B cell (primary cell): ENCODE results near the gene RPS10.

Experiments used
- EZH2 ChIP-seq: IDR thresholded peaks from 2 replicates; pipeline ENCODE4 v1.6.1; 2012; ENCODE audit warnings: borderline replicate concordance, low read depth, mild to moderate bottlenecking, moderate library complexity, low read length; ENCODE audit not compliant: insufficient read depth, poor library complexity, severe bottlenecking
- TF ChIP-seq, protein P1 (sequence below): fragments of 200-600 bp; IDR thresholded peaks from one replicate; pipeline ENCODE4 v1.8.0; 2022; ENCODE audit warnings: antibody characterized with exemption, mild to moderate bottlenecking

DNA sequence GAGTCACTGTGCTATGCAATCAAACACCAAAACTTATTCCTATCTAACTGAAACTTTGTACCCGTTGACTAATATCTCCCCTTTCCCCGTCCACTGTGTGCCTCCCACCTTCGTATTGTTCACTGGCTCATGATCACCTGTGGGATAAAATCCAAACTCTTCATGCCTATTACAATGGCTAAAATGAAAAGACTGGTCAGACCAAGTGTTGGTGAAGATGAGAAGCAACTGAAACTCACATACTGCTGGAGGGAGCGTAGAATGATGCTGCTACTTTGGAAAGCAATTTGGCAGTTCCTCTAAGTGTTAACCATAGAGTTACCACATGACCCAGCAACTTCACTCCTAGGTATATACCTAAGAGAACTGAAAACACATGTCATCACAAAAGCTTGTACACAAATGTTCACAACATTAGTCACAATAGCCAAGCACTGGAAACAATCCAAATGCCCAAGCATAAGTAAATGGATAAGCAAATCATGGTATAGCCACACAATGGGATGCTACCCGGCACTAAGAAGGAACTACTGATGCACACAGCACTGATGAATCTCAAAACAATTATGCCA lies 13.1 kb downstream of the RPS10 start:
- TF ChIP-seq, protein P1, sequence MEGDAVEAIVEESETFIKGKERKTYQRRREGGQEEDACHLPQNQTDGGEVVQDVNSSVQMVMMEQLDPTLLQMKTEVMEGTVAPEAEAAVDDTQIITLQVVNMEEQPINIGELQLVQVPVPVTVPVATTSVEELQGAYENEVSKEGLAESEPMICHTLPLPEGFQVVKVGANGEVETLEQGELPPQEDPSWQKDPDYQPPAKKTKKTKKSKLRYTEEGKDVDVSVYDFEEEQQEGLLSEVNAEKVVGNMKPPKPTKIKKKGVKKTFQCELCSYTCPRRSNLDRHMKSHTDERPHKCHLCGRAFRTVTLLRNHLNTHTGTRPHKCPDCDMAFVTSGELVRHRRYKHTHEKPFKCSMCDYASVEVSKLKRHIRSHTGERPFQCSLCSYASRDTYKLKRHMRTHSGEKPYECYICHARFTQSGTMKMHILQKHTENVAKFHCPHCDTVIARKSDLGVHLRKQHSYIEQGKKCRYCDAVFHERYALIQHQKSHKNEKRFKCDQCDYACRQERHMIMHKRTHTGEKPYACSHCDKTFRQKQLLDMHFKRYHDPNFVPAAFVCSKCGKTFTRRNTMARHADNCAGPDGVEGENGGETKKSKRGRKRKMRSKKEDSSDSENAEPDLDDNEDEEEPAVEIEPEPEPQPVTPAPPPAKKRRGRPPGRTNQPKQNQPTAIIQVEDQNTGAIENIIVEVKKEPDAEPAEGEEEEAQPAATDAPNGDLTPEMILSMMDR: no peak
- TF ChIP-seq EZH2: no peak
